ENCODE data around the gene ILK. TPM values are rescaled to one million over a fixed set of nuclear protein-coding genes. Genes with fewer than 3 reads are reported as not detected.

ILK gene
- total RNA-seq, 1 experiment from 2014 or later: 92.3 TPM

- POLR2A ChIA-PET: interaction anchor here (0.7 to 1.1 kb wide), 5 partner anchors 11 to 70 kb away, joined by 3 read pairs; partner anchors contain the start of gene TPP1
- H3K9me3 Mint-ChIP-seq (ENCODE audit: unreplicated experiment): no peaks in the 10 kb centered on the region
- no peak overlapping the region for H3K27ac Mint-ChIP-seq (ENCODE audit: low read depth, unreplicated experiment)
- intact Hi-C loops (cut with micrococcal nuclease): no loop called here
- TF ChIP-seq CTCF (IDR thresholded peaks at IDR 0.05; ENCODE audit: unreplicated experiment): no peak
- BruUV-seq (replicated peaks): no TSS peak
- H3K4me1 Mint-ChIP-seq (ENCODE audit: insufficient read depth, unreplicated experiment): peaks cover 8% of the 10 kb centered on the region
- CTCF ChIA-PET: no interaction called here
- no peak overlapping the region for H3K4me3 Mint-ChIP-seq (ENCODE audit: unreplicated experiment)
- peak; percentile 36 for DNase-seq (ENCODE audit: unreplicated experiment)
- no peaks in the 10 kb centered on the region for H3K27me3 Mint-ChIP-seq (ENCODE audit: insufficient read depth, unreplicated experiment)
- peaks cover 8% of the 10 kb centered on the region for H3K36me3 Mint-ChIP-seq (ENCODE audit: insufficient read depth, unreplicated experiment)
Measured at GRCh38 chr11:6576471-6577373, 26.9 kb upstream of the ILK start.

GRCh38 chr11:6578134-6578533, 25.4 kb upstream of the ILK start:
- Mint-ChIP-seq H3K36me3 (ENCODE audit: insufficient read depth, unreplicated experiment) (no peaks in the 10 kb centered on the region), H3K4me1 (ENCODE audit: insufficient read depth, unreplicated experiment) (no peaks in the 10 kb centered on the region), H3K4me3 (ENCODE audit: unreplicated experiment) (no peak overlapping the region), H3K27me3 (ENCODE audit: insufficient read depth, unreplicated experiment) (no peaks in the 10 kb centered on the region), H3K9me3 (ENCODE audit: unreplicated experiment) (peaks cover 6% of the 10 kb centered on the region), H3K27ac (ENCODE audit: low read depth, unreplicated experiment) (no peak overlapping the region)
- no peak for DNase-seq (ENCODE audit: unreplicated experiment)
- TF ChIP-seq CTCF (IDR thresholded peaks at IDR 0.05; ENCODE audit: unreplicated experiment): no peak
- intact Hi-C loops (cut with micrococcal nuclease): no loop called here
- POLR2A ChIA-PET: no interaction called here
- BruUV-seq (replicated peaks): no TSS peak
- CTCF ChIA-PET: interaction anchor here (0.5 to 0.9 kb wide), 2 partner anchors 120 to 142 kb away, joined by 3 read pairs; no protein-coding TSS in a partner anchor

GRCh38 chr11:6579681-6580080, 23.9 kb upstream of the ILK start:
- no peak for TF ChIP-seq CTCF (IDR thresholded peaks at IDR 0.05; ENCODE audit: unreplicated experiment)
- Mint-ChIP-seq H3K4me1 (ENCODE audit: insufficient read depth, unreplicated experiment) (no peaks in the 10 kb centered on the region), H3K4me3 (ENCODE audit: unreplicated experiment) (no peak overlapping the region), H3K9me3 (ENCODE audit: unreplicated experiment) (peaks cover 17% of the 10 kb centered on the region), H3K36me3 (ENCODE audit: insufficient read depth, unreplicated experiment) (no peaks in the 10 kb centered on the region), H3K27ac (ENCODE audit: low read depth, unreplicated experiment) (no peak overlapping the region), H3K27me3 (ENCODE audit: insufficient read depth, unreplicated experiment) (no peaks in the 10 kb centered on the region)
- CTCF ChIA-PET: no interaction called here
- intact Hi-C loops (cut with micrococcal nuclease): no loop called here
- DNase-seq (ENCODE audit: unreplicated experiment): no peak
- no TSS peak for BruUV-seq (replicated peaks)
- POLR2A ChIA-PET: no interaction called here

GRCh38 chr11:6583584-6583983, 20.0 kb upstream of the ILK start:
- peaks cover 17% of the 10 kb centered on the region for H3K9me3 Mint-ChIP-seq (ENCODE audit: unreplicated experiment)
- ChIA-PET CTCF (interaction anchor here (0.6 to 1.2 kb wide), 3 partner anchors 53 to 110 kb away, joined by 3 to 7 read pairs (median 3); no protein-coding TSS in a partner anchor), POLR2A (no interaction called here)
- H3K27me3 Mint-ChIP-seq (ENCODE audit: insufficient read depth, unreplicated experiment): no peaks in the 10 kb centered on the region
- TF ChIP-seq CTCF (IDR thresholded peaks at IDR 0.05; ENCODE audit: unreplicated experiment): no peak
- intact Hi-C loops (cut with micrococcal nuclease): no loop called here
- H3K4me3 Mint-ChIP-seq (ENCODE audit: unreplicated experiment): no peak overlapping the region
- BruUV-seq (replicated peaks): no TSS peak
- DNase-seq (ENCODE audit: unreplicated experiment): no peak
- no peaks in the 10 kb centered on the region for H3K4me1 Mint-ChIP-seq (ENCODE audit: insufficient read depth, unreplicated experiment)
- no peaks in the 10 kb centered on the region for H3K36me3 Mint-ChIP-seq (ENCODE audit: insufficient read depth, unreplicated experiment)
- no peak overlapping the region for H3K27ac Mint-ChIP-seq (ENCODE audit: low read depth, unreplicated experiment)
